ENCODE results near the gene THBS1. TPM values are rescaled to one million over a fixed set of nuclear protein-coding genes. Genes with fewer than 3 reads are reported as not detected.

THBS1 gene
- total RNA-seq, 1 donor from 2014 or later = 4,139 TPM

DNA sequence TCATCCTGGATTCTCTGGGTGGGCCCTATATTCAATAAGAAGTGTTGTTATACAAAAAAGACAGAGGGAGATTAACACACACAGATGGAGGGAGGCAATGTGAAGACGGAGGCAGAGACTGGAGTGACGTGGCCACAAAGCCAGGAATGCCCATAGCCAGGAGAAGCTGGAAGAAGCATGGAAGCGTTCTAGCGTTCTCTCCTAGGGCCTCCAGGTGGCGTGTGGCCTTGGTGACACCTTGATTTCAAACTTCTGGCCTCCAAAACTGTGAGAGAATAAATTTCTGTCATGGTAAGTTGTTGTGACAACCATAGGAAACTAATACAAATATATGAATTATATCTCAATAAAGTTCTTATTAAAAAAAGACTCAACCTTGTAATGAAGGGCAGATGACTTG lies 21.3 kb downstream of the THBS1 start:
- no peak for DNase-seq (ENCODE audit: low spot score)

DNA sequence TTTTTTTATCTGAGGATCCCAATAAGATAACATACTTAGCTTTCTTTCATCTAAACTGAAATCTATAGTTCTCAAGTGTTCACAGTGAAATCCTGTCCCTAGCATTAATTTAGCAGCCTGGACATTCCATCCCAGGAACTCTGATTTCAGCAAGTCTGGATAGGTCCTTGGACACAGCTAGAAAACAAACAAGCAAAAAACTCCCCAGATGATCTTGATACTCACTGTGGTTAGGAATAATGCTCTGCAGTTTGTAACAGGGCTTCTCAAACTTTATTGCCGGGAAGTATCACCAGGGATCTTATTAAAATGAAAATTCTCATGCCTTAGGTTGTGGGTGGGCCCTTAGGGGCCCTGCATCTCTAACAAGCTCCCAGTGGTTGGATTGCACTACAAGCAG lies 24.3 kb downstream of the THBS1 start:
- no peak for DNase-seq (ENCODE audit: low spot score)

DNA sequence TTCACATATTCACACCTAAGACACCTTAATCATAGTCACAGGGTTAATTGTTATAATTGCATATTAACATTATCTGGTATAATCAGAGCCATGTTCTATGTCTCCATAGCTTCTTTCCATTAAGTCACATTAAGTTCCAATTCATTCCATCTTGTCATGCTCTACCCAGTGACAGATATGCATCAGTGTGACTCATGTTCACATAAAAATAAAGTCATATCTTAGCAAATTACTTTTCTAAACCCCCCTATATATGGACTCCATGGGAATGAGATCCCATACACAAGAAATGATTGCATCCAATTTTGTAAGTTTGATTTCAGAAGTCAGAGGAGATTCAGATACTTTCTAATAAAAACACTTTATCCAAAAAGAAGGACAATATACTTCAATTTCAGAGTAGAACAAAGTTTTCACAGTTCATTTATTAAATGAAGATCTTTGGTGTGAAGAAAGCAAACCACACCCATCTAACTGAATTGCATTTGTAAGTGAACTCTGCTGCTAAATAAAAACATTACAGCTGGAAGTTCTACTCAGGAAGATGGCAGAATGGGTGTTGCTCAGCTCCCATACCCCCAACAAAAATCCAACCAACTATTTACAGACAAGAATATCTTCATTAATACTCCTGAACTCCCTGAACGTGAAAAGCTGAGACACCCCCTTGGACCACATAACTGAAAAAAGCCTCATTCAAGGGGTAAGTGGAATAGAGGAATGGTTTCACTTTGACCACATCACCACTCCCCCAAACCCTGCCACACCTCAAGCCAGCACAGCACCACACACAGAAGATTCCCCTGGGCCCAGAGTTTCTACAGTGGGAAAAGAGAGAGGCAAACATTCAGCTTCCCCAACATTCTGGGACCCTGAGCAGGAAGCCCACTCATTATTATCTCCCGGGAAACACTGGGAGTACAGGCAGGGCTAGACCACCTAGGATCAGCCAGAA lies 27.6 kb downstream of the THBS1 start:
- DNase-seq (ENCODE audit: low spot score) = no peak

DNA sequence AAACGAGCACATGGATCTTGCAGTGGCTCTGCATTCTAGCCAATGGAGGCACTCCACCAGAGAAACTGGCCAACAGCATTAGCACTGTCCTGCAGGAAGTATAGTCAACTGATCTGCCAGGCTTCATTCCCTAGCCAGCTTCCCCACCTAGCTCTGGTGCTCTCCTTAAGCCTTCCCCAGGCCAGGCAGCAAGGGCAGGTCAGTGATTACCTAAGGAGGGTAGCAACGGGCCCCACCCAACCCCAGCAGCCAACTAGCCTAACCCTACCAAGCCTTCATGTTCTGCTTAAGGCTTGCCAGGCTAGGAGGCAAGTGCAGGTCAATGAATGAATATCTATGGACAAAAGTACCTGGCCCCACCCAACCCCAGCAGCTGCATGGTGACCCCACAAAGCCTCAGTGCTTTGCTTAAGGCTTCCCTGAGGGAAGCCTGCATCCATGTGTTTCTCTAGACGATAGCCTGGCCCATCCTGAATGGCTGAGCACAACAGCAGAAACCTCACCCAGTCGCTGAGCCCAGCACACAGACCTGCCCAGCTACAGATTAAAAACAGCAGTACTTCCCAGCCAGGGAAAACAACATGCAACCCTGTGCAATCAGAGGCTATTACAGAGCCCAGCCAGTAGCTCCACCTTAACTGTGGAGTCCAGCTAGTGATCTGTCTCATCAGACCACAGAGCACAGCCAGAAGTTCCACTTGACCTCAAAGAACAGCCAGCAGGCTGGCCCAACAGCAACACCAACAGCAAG lies 28.5 kb downstream of the THBS1 start:
- no peak for DNase-seq (ENCODE audit: low spot score)

DNA sequence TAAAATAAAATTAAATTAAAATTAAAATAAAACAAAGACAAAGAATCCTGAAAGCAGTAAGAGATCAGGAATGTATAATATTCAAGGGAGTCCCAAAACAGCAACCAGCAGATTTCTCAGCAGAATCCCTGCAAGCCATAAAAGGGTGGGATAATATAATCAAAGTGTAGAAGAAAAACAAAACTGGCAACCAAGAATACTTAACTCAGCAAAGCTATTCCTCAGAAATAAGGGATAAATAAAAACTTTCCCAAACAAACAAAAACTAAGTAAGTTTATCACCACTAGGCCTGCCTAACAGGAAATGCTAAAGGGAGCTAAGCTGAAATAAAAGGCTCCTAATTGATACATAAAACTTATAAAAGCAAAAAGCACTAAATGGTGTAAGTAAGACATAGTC lies 29.8 kb downstream of the THBS1 start:
- DNase-seq (ENCODE audit: low spot score) = no peak

DNA sequence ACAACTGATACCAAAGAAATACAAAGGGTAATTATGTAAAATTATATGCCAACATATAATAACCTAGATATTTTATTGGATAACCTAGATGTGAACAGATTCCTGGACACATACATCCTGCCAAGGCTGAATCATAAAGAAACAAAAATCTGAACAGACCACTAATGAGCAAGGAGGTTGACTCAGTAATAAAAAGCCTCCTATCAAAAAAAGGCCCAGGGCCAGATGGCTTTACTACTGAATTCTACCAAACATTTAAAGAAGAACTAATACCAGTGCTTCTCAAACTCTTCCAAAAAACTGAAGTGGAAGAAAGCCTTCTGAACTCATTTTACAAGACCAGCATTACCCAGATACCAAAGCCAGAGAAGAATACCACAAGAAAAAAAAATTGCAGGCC lies 32.4 kb downstream of the THBS1 start:
- no peak for DNase-seq (ENCODE audit: low spot score)

DNA sequence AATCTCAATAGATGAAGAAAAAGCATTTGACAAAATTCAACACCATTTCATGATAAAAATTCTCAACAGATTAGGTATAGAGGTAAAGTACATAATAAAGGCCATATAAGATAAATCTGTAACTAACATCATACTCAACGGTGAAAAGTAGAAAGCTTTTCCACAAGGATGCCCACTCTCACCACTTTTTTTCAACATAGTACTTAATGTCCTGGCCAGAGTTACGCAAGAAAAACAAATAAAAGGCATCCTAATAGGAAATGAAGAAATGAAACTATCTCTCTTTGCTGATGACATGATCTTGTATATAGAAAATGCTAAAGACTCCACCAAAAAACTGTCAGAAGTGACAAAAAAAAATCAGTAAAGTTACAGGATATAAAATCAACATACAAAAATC lies 33.0 kb downstream of the THBS1 start:
- no peak for DNase-seq (ENCODE audit: low spot score)

DNA sequence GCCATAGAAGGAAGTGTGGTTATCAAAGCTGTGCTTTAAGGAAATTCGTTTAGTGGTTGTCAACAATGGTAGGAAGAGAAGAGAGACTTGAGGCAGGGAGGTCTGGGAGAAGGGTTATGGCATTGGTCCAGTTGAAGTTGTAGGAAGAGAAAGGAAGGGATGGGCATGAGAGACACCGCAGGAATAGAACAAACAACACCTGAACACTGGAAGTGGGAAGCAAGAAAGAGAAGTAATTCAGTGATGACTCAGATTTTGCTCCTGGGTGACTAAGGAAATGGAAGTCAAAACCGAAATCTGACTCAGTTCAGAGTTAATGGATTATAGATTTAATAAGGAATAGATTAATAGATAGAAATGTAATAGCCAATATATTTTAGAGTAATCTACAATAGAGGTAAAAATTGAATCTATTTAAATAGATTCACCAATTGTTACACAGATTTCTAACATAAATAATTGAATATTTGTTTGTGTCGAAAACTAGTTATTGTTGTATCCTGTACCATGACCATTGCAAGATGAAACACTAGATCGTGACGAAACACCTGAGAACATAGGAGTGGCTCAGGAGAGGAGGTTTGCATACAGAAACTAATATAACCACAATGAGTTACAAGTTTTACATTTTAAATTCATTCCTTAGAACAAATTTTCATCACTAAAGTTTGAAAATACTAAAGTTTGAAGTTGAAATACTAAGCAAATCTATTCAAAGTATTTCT lies 36.0 kb downstream of the THBS1 start:
- no peak for DNase-seq (ENCODE audit: low spot score)

DNA sequence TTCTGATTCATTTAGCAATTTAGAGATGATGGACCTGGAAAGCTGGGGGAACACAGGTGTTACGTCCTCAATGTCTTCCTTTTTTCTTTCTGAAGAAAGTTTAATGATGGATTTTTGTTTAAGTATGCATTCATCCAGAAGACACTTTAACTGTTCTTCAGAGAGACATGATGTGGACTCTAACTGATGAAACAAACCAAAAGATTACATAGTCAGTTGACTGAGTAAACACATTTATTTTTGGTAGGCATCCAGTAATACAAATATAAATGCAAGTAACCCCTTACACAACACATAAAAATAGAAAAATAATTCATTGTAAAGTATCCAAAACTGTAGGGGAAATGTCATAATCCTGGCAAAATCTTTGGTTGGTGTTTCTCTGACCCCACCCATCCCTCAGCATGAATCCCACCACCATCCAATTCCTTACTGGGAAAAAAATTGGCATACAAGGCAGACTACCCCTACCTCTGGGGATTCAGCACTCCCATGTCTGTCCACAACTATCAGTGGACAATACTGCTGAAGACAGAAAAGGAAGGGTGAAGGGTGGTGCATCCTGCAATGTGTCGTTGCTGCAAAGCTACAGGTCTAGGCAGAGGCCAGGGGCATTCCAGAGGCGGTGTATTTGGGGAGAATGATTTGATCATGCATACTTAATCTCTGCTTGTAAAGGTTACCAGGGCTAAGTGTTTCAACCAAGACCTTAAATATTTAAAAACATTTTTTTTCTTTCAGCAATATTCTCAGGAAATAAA lies 37.4 kb downstream of the THBS1 start:
- no peak for DNase-seq (ENCODE audit: low spot score)

DNA sequence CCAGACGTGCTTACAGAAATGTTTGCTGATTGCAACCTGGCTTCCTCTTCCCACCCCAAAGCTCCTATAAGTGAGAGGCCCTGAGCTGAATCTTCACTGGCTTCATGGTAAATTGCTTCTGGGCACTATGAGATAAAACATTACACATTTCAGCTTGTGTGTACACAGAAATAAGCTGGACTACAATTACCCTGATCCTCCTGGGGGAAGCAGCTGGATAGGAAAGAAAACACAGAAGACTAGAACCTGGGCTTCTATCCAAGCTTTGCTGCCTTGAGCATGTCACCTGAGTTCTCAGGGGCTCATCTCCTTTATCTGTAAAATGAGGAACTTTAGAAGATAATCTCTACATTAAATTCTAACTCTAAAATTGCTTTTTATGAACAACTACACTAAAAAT lies 40.3 kb downstream of the THBS1 start:
- no peak for DNase-seq (ENCODE audit: low spot score)

DNA sequence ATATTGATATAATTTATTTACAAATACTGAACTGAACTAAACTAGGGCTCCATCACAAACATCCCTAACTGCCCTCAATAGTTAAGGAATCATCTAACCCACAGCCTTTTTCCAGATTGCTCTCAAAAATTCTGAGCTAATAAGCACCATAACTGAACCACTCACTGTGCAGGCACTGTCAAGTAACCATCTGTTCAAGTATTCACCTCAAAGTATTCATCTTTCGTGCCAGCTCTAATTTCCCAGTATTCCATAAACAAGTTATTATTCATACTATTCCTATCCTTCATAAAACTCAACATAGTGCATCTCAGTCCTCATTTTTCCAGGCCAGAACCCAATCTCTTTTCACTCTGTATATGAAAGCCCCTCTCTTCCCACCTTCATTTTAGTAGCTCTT lies 41.1 kb downstream of the THBS1 start:
- no peak for DNase-seq (ENCODE audit: low spot score)

DNA sequence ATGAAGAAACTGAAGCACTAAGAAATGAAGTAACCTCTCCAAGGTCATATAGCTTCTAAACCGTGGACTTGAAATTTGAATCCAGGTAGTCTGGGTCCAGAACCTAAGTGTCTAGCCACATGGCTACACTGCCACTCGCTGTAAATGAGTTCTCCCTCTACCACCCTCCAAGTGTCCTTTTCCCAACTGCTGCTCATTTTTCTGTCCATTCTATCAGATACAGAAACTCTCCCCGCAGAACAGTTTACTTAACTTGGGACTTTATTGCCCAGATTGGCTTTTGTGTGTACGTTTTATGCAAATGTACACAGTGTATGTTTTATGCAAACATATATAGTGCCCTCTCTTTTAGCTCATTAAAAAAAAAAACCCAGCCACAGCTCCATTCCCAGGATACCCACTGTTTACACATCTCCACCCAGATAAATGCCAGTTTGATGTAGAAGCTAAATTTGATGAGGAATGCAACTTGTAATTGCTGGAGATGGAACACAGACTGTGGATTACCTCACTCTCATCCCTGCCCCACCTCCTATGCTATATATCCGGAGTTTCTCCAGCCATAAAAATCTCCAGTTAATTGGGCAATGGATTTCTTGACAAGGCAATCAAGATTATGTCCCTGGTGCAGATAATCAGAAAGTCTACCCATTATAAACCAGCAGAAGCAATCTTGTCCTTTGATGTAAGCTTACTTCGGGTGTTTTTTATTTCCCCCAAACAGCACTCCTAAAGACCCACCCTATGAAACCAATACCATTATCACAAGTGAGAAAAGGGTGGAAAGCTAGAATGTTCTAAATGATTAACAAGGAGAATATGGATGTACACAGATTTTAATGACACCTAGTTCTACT lies 42.0 kb downstream of the THBS1 start:
- DNase-seq (ENCODE audit: low spot score) = no peak

DNA sequence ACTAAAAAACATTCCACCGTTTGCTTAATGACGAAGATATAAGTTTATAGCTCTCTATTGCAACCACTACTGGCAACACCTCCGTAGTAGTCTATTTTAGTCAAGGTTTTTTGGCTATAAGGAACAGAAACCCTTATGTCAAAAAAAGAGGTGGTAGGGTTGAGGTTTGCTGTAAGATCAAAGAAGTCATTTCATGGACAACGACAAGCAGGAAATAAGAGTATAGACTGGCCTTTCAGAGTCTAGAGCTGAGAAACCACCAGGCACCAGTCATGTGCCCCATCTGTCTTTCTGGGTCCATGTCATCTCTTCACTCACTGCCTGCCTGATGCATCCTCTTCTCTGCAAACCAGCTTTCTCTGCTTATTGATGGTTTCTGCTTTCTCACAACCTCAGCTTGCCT lies 42.7 kb downstream of the THBS1 start:
- no peak for DNase-seq (ENCODE audit: low spot score)

DNA sequence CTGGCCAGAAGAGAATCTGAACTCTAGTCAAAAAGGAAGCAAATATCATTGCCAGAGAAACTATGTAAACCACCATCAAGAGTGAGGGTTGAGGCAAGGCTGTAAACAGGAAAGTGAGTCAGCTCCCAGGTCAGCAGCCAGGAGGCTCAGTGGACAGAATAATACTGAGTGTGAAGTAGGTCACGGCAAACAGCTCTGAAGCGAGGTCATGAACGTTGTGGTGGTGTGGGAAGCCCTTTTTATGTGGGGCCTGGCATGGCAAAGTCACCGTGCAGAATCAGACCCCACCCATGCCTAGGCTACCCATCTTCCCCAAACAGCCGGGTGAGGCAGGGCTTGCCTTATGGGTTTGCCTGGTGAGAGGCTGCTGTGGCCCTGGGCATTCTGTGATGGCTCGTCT lies 43.9 kb downstream of the THBS1 start:
- no peak for DNase-seq (ENCODE audit: low spot score)

DNA sequence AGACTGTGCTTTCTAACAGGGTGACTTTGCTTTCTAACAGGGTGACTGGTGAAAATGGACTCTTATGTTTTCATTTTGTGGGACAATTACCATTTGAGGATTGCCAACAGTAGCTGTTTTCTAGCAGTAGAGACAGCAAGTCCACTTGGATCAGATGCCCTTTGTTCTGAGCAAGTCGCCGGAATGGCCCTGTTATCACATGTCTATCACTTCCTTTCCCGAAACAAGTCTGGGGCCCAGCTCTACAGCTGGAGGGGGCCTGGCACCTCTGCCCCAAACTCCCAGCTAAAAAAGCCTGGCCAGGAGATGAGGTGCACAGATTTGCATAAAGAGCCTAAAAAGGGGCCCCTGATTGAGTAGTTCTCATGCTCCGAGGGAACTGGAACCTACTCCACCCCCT lies 44.6 kb downstream of the THBS1 start:
- DNase-seq (ENCODE audit: low spot score) = no peak

DNA sequence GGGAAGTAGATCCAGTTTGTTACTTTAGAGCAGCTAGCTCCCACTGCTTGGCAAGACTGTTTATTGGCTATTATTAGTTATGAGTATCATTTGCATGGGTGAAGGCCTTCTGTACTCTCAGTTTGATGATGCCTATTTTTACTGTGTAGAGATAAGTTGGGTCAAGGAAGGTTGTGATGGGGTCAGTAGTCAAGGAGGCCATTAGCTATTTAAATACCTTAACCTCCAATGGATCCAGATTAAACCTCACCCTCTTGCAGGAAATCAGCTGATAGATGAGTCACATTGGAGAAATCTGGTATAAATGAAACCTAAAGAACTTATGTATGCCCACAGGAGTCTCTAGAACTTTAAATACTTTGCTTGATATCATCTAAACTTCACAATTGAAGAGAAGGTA lies 45.0 kb downstream of the THBS1 start:
- DNase-seq (ENCODE audit: low spot score) = no peak

DNA sequence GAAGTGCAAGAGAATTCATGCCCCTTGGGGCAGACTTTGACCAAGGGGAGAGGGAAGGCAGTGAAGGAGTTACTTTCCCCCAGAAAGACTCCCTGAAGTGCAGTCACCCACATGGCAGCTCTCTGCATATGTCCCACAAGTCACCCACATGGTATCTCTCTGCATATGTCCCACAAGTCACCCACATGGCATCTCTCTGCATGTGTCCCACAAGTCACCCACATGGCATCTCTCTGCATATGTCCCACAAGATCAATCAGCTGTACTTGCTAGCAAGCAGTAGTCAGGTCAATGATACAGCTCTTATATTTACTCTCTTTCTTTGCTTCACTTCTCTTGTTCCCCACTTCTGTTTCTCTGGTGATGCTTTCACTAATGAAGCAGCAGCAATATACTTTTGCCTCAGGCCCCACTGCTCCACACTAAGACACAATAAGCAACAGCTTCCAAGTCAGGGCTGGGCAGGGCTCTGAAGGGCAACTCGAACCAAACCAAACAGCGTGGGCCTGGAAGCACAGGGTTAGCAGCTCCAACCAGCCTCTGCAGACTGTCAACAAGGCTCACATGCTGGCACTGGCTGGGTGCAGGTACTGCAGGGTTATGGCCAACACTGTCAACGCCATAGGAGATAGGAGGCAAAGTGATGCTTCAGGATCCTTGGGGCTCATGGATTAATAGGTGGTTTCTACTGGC lies 46.7 kb downstream of the THBS1 start:
- no peak for DNase-seq (ENCODE audit: low spot score)

DNA sequence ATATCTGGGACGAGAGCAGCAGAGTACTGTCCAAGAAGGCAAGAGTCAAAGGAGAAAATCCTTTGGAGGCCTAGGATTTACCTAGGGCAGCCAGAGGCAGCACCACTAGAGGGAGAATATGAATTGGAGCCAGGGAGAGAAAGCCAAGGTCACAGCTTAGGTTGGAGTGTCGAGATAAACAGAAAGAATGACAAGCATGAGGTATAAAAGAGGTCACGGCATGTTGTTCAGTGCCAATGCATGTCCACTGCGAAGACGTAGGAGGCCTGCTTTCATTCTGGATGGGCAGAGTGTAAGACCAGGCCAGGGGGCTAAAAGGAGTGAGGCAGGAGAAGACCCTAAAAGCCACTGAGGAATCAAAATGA lies 47.2 kb downstream of the THBS1 start:
- DNase-seq (ENCODE audit: low spot score) = no peak

DNA sequence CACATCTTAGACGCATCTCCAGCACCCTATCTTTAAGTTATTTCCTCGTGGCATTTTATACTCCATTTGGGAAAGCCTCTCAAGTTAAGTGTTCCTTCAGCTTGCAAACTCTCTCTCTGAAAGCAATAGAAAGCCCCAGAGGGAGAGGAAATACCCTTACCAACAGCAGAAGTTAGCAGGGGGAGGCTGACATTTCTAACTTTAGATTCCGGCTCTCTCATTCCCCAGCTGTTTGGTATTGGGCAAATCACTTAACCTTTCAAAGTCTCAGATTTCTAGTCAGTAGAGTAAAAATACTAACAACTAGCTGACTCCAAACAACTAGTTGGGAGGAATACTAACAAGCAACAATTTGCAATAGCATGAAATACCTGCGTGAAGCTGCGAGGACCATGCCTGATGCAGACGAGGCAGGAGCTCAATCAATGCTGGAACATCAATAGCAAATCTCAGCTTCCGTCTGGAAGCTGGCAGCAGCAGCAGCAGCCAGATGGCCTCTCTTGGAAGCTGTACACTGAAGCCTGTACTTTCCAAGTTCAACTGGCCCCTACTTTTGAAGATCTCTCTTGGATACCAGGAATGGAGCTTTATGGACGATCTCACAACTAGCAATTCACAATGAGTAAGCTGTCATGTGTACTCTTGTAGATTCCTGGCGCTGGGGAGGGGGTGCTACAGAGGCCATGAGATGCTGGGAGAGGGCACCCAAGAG lies 47.8 kb downstream of the THBS1 start:
- DNase-seq (ENCODE audit: low spot score) = no peak
